ENCODE measurements around the gene SON.

Gene SON

DNA sequence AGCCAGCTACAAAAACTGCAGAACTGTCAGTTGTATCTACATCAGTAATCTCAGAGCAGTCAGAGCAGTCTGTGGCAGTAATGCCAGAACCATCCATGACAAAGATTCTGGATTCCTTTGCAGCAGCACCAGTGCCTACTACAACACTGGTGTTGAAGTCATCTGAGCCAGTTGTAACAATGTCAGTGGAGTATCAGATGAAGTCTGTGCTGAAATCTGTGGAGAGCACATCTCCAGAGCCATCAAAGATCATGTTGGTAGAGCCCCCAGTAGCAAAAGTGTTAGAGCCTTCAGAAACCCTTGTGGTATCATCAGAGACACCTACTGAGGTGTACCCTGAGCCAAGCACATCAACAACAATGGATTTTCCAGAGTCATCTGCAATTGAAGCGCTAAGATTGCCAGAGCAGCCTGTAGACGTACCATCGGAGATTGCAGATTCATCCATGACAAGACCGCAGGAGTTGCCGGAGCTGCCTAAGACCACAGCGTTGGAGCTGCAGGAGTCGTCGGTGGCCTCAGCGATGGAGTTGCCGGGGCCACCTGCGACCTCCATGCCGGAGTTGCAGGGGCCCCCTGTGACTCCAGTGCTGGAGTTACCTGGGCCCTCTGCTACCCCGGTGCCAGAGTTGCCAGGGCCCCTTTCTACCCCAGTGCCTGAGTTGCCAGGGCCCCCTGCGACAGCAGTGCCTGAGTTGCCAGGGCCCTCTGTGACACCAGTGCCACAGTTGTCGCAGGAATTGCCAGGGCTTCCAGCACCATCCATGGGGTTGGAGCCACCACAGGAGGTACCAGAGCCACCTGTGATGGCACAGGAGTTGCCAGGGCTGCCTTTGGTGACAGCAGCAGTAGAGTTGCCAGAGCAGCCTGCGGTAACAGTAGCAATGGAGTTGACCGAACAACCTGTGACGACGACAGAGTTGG is 7.3 kb downstream of the SON start:
- Histone ChIP-seq H3K36me3 (ENCODE audit: control insufficient read depth, insufficient read depth, low read length) (peaks cover 45% of the 10 kb centered on the region), H3K9me3 (ENCODE audit: control insufficient read depth, low read length) (no peaks in the 10 kb centered on the region)

DNA sequence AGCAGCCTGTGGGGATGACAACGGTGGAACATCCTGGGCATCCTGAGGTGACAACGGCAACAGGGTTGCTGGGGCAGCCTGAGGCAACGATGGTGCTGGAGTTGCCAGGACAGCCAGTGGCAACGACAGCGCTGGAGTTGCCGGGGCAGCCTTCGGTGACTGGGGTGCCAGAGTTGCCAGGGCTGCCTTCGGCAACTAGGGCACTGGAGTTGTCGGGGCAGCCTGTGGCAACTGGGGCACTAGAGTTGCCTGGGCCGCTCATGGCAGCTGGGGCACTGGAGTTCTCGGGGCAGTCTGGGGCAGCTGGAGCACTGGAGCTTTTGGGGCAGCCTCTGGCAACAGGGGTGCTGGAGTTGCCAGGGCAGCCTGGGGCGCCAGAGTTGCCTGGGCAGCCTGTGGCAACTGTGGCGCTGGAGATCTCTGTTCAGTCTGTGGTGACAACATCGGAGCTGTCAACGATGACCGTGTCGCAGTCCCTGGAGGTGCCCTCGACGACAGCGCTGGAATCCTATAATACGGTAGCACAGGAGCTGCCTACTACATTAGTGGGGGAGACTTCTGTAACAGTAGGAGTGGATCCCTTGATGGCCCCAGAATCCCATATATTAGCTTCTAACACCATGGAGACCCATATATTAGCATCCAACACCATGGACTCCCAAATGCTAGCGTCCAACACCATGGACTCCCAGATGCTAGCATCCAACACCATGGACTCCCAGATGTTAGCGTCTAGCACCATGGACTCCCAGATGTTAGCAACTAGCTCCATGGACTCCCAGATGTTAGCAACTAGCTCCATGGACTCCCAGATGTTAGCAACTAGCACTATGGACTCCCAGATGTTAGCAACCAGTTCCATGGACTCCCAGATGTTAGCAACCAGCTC is 8.2 kb downstream of the SON start:
- peaks cover 45% of the 10 kb centered on the region for H3K36me3 ChIP-seq (ENCODE audit: control insufficient read depth, insufficient read depth, low read length)
- no peaks in the 10 kb centered on the region for H3K4me1 ChIP-seq (ENCODE audit: control insufficient read depth, insufficient read depth, low read length)
- no peaks in the 10 kb centered on the region for H3K9me3 ChIP-seq (ENCODE audit: control insufficient read depth, low read length)
- H3K9ac ChIP-seq (ENCODE audit: low read length) = no peak overlapping the region
- no peaks in the 10 kb centered on the region for H3K27me3 ChIP-seq (ENCODE audit: control insufficient read depth, insufficient read depth, low read length)
- no peak overlapping the region for H3K4me3 ChIP-seq (ENCODE audit: low read length)

More for the DNA sequence above, 7.3 kb downstream of the SON start:
- Histone ChIP-seq H3K27me3 (ENCODE audit: control insufficient read depth, insufficient read depth, low read length) (no peaks in the 10 kb centered on the region), H3K4me3 (ENCODE audit: low read length) (no peak overlapping the region), H3K9ac (ENCODE audit: low read length) (no peak overlapping the region), H3K4me1 (ENCODE audit: control insufficient read depth, insufficient read depth, low read length) (peaks cover 8% of the 10 kb centered on the region)

- H3K36me3 ChIP-seq (ENCODE audit: control insufficient read depth, insufficient read depth, low read length) = peaks cover 45% of the 10 kb centered on the region
- no peaks in the 10 kb centered on the region for H3K27me3 ChIP-seq (ENCODE audit: control insufficient read depth, insufficient read depth, low read length)
- no peaks in the 10 kb centered on the region for H3K4me1 ChIP-seq (ENCODE audit: control insufficient read depth, insufficient read depth, low read length)
- no peaks in the 10 kb centered on the region for H3K9me3 ChIP-seq (ENCODE audit: control insufficient read depth, low read length)
- no peak overlapping the region for H3K4me3 ChIP-seq (ENCODE audit: low read length)
- no peak overlapping the region for H3K9ac ChIP-seq (ENCODE audit: low read length)
Measured at GRCh38 chr21:33551664-33552063, 8.8 kb downstream of the SON start.

DNA sequence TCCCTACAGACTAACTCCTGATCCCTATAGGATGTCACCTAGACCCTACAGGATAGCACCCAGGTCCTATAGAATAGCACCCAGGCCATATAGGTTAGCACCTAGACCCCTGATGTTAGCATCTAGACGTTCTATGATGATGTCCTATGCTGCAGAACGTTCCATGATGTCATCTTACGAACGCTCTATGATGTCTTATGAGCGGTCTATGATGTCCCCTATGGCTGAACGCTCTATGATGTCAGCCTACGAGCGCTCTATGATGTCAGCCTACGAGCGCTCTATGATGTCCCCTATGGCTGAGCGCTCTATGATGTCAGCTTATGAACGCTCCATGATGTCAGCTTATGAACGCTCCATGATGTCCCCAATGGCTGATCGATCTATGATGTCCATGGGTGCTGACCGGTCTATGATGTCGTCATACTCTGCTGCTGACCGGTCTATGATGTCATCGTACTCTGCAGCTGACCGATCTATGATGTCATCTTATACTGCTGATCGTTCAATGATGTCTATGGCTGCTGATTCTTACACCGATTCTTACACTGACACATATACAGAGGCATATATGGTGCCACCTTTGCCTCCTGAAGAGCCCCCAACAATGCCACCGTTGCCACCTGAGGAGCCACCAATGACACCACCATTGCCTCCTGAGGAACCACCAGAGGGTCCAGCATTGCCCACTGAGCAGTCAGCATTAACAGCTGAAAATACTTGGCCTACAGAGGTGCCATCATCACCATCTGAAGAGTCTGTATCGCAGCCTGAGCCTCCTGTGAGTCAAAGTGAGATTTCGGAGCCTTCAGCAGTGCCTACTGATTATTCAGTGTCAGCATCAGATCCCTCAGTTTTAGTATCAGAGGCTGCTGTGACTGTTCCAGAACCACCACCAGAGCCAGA is 9.5 kb downstream of the SON start:
- Histone ChIP-seq H3K9ac (ENCODE audit: low read length) (no peak overlapping the region), H3K4me3 (ENCODE audit: low read length) (no peak overlapping the region), H3K9me3 (ENCODE audit: control insufficient read depth, low read length) (no peaks in the 10 kb centered on the region), H3K27me3 (ENCODE audit: control insufficient read depth, insufficient read depth, low read length) (no peaks in the 10 kb centered on the region), H3K36me3 (ENCODE audit: control insufficient read depth, insufficient read depth, low read length) (peaks cover 45% of the 10 kb centered on the region), H3K4me1 (ENCODE audit: control insufficient read depth, insufficient read depth, low read length) (no peaks in the 10 kb centered on the region)

GRCh38 chr21:33552999-33553598 is 10.3 kb downstream of the SON start:
- H3K9ac ChIP-seq (ENCODE audit: low read length) = no peak overlapping the region
- H3K27me3 ChIP-seq (ENCODE audit: control insufficient read depth, insufficient read depth, low read length) = no peaks in the 10 kb centered on the region
- H3K4me3 ChIP-seq (ENCODE audit: low read length) = no peak overlapping the region
- H3K4me1 ChIP-seq (ENCODE audit: control insufficient read depth, insufficient read depth, low read length) = no peaks in the 10 kb centered on the region
- no peaks in the 10 kb centered on the region for H3K9me3 ChIP-seq (ENCODE audit: control insufficient read depth, low read length)
- peaks cover 45% of the 10 kb centered on the region for H3K36me3 ChIP-seq (ENCODE audit: control insufficient read depth, insufficient read depth, low read length)

GRCh38 chr21:33554236-33554981 is 11.6 kb downstream of the SON start:
- H3K4me3 ChIP-seq (ENCODE audit: low read length) = no peak overlapping the region
- H3K4me1 ChIP-seq (ENCODE audit: control insufficient read depth, insufficient read depth, low read length) = no peaks in the 10 kb centered on the region
- H3K27me3 ChIP-seq (ENCODE audit: control insufficient read depth, insufficient read depth, low read length) = no peaks in the 10 kb centered on the region
- H3K9ac ChIP-seq (ENCODE audit: low read length) = no peak overlapping the region
- H3K36me3 ChIP-seq (ENCODE audit: control insufficient read depth, insufficient read depth, low read length) = peaks cover 41% of the 10 kb centered on the region
- H3K9me3 ChIP-seq (ENCODE audit: control insufficient read depth, low read length) = no peaks in the 10 kb centered on the region

GRCh38 chr21:33554982-33555344 is 12.1 kb downstream of the SON start:
- Histone ChIP-seq H3K9ac (ENCODE audit: low read length) (no peak overlapping the region), H3K27me3 (ENCODE audit: control insufficient read depth, insufficient read depth, low read length) (no peaks in the 10 kb centered on the region), H3K4me1 (ENCODE audit: control insufficient read depth, insufficient read depth, low read length) (no peaks in the 10 kb centered on the region), H3K36me3 (ENCODE audit: control insufficient read depth, insufficient read depth, low read length) (peaks cover 39% of the 10 kb centered on the region), H3K4me3 (ENCODE audit: low read length) (no peak overlapping the region), H3K9me3 (ENCODE audit: control insufficient read depth, low read length) (no peaks in the 10 kb centered on the region)

DNA sequence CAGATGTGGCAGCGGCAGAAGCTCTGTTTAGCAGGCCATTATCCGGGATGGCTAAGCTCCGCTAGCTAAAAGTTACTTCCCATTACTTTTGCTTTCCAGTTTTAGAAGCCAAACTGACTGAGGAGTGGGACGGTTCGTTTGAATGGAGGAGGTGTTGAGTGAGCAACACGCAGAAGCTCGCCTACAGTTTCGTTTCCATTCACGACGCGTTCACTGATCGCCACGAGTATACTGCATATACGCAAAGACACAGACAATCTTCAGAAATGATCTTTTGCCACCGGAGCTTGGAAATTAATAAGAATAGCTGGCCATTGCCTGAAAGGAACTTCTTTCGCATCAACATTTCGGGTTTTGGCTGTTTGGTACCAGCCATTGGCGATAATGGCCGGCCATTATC is 14.6 kb downstream of the SON start:
- peaks cover 15% of the 10 kb centered on the region for H3K36me3 ChIP-seq (ENCODE audit: control insufficient read depth, insufficient read depth, low read length)
- H3K4me3 ChIP-seq (ENCODE audit: low read length) = no peak overlapping the region
- no peaks in the 10 kb centered on the region for H3K27me3 ChIP-seq (ENCODE audit: control insufficient read depth, insufficient read depth, low read length)
- H3K4me1 ChIP-seq (ENCODE audit: control insufficient read depth, insufficient read depth, low read length) = no peaks in the 10 kb centered on the region
- no peaks in the 10 kb centered on the region for H3K9me3 ChIP-seq (ENCODE audit: control insufficient read depth, low read length)
- no peak overlapping the region for H3K9ac ChIP-seq (ENCODE audit: low read length)

- no peaks in the 10 kb centered on the region for H3K27me3 ChIP-seq (ENCODE audit: control insufficient read depth, insufficient read depth, low read length)
- H3K9me3 ChIP-seq (ENCODE audit: control insufficient read depth, low read length) = no peaks in the 10 kb centered on the region
- no peaks in the 10 kb centered on the region for H3K4me1 ChIP-seq (ENCODE audit: control insufficient read depth, insufficient read depth, low read length)
- H3K4me3 ChIP-seq (ENCODE audit: low read length) = no peak overlapping the region
- peaks cover 2% of the 10 kb centered on the region for H3K36me3 ChIP-seq (ENCODE audit: control insufficient read depth, insufficient read depth, low read length)
- H3K9ac ChIP-seq (ENCODE audit: low read length) = no peak overlapping the region
Measured at GRCh38 chr21:33558777-33559421, 16.1 kb downstream of the SON start.

GRCh38 chr21:33559813-33560212 is 17.0 kb downstream of the SON start:
- no peaks in the 10 kb centered on the region for H3K9me3 ChIP-seq (ENCODE audit: control insufficient read depth, low read length)
- no peaks in the 10 kb centered on the region for H3K36me3 ChIP-seq (ENCODE audit: control insufficient read depth, insufficient read depth, low read length)
- H3K4me1 ChIP-seq (ENCODE audit: control insufficient read depth, insufficient read depth, low read length) = no peaks in the 10 kb centered on the region
- H3K27me3 ChIP-seq (ENCODE audit: control insufficient read depth, insufficient read depth, low read length) = no peaks in the 10 kb centered on the region
- no peak overlapping the region for H3K4me3 ChIP-seq (ENCODE audit: low read length)
- no peak overlapping the region for H3K9ac ChIP-seq (ENCODE audit: low read length)
